ENCODE data around the gene FSTL4. TPM values are rescaled to one million over a fixed set of nuclear protein-coding genes. Genes with fewer than 3 reads are reported as not detected.

FSTL4 gene
- total RNA-seq, 1 experiment from 2014 or later: not detected

GRCh38 chr5:133562554-133562953 is 49.8 kb downstream of the FSTL4 start:
- H3K36me3 Mint-ChIP-seq (ENCODE audit: insufficient read depth, unreplicated experiment): no peaks in the 10 kb centered on the region
- CTCF ChIA-PET: interaction anchor here (0.6 kb wide), 1 partner anchor 664 kb away, joined by 3 read pairs; the partner anchor contains the start of gene PPP2CA
- H3K27ac Mint-ChIP-seq (ENCODE audit: unreplicated experiment): no peak overlapping the region
- no peaks in the 10 kb centered on the region for H3K4me1 Mint-ChIP-seq (ENCODE audit: low read depth, unreplicated experiment)
- H3K4me3 Mint-ChIP-seq (ENCODE audit: low read depth, unreplicated experiment): no peak overlapping the region
- no TSS peak for BruUV-seq (replicated peaks)
- no peaks in the 10 kb centered on the region for H3K9me3 Mint-ChIP-seq (ENCODE audit: low read depth, unreplicated experiment)
- no peak for TF ChIP-seq CTCF (IDR thresholded peaks at IDR 0.05; ENCODE audit: unreplicated experiment)
- peaks cover 100% of the 10 kb centered on the region for H3K27me3 Mint-ChIP-seq (ENCODE audit: unreplicated experiment)
- DNase-seq: no peak
- intact Hi-C loops (cut with micrococcal nuclease; ENCODE audit: unreplicated experiment): no loop called here

- Mint-ChIP-seq H3K9me3 (ENCODE audit: low read depth, unreplicated experiment) (no peaks in the 10 kb centered on the region), H3K4me3 (ENCODE audit: low read depth, unreplicated experiment) (no peak overlapping the region), H3K36me3 (ENCODE audit: insufficient read depth, unreplicated experiment) (no peaks in the 10 kb centered on the region), H3K4me1 (ENCODE audit: low read depth, unreplicated experiment) (no peaks in the 10 kb centered on the region), H3K27me3 (ENCODE audit: unreplicated experiment) (peaks cover 100% of the 10 kb centered on the region), H3K27ac (ENCODE audit: unreplicated experiment) (no peak overlapping the region)
- DNase-seq: no peak
- no TSS peak for BruUV-seq (replicated peaks)
- TF ChIP-seq CTCF (IDR thresholded peaks at IDR 0.05; ENCODE audit: unreplicated experiment): no peak
- CTCF ChIA-PET: interaction anchor here (1.4 kb wide), 1 partner anchor 51 kb away, joined by 3 read pairs; no protein-coding TSS in a partner anchor
- intact Hi-C loops (cut with micrococcal nuclease; ENCODE audit: unreplicated experiment): no loop called here
Measured at GRCh38 chr5:133559960-133560359, 52.4 kb downstream of the FSTL4 start.

GRCh38 chr5:133556551-133556950 is 55.8 kb downstream of the FSTL4 start:
- intact Hi-C loops (cut with micrococcal nuclease; ENCODE audit: unreplicated experiment): no loop called here
- no peaks in the 10 kb centered on the region for H3K36me3 Mint-ChIP-seq (ENCODE audit: insufficient read depth, unreplicated experiment)
- CTCF ChIA-PET: no interaction called here
- BruUV-seq (replicated peaks): no TSS peak
- DNase-seq: no peak
- no peak overlapping the region for H3K4me3 Mint-ChIP-seq (ENCODE audit: low read depth, unreplicated experiment)
- no peaks in the 10 kb centered on the region for H3K9me3 Mint-ChIP-seq (ENCODE audit: low read depth, unreplicated experiment)
- TF ChIP-seq CTCF (IDR thresholded peaks at IDR 0.05; ENCODE audit: unreplicated experiment): no peak
- H3K4me1 Mint-ChIP-seq (ENCODE audit: low read depth, unreplicated experiment): no peaks in the 10 kb centered on the region
- peaks cover 100% of the 10 kb centered on the region for H3K27me3 Mint-ChIP-seq (ENCODE audit: unreplicated experiment)
- no peak overlapping the region for H3K27ac Mint-ChIP-seq (ENCODE audit: unreplicated experiment)

- TF ChIP-seq CTCF (IDR thresholded peaks at IDR 0.05; ENCODE audit: unreplicated experiment): no peak
- H3K27ac Mint-ChIP-seq (ENCODE audit: unreplicated experiment): no peak overlapping the region
- H3K36me3 Mint-ChIP-seq (ENCODE audit: insufficient read depth, unreplicated experiment): no peaks in the 10 kb centered on the region
- no peak for DNase-seq
- no peak overlapping the region for H3K4me3 Mint-ChIP-seq (ENCODE audit: low read depth, unreplicated experiment)
- no TSS peak for BruUV-seq (replicated peaks)
- intact Hi-C loops (cut with micrococcal nuclease; ENCODE audit: unreplicated experiment): no loop called here
- no peaks in the 10 kb centered on the region for H3K4me1 Mint-ChIP-seq (ENCODE audit: low read depth, unreplicated experiment)
- no peaks in the 10 kb centered on the region for H3K9me3 Mint-ChIP-seq (ENCODE audit: low read depth, unreplicated experiment)
- peaks cover 93% of the 10 kb centered on the region for H3K27me3 Mint-ChIP-seq (ENCODE audit: unreplicated experiment)
- CTCF ChIA-PET: no interaction called here
Measured at GRCh38 chr5:133554279-133554678, 58.1 kb downstream of the FSTL4 start.
